Chondrocyte (in vitro differentiated cells): ENCODE results near the gene HGF. TPM values are rescaled to one million over a fixed set of nuclear protein-coding genes. Genes with fewer than 3 reads are reported as not detected.
A peak's percentile ranks its signal among the peaks of the same experiment; 100 is the strongest.

Source experiments
- DNase-seq: peaks from one replicate; pipeline ENCODE4 v3.0.0; 2021; ENCODE audit warnings: mixed read lengths, low spot score
- H3K27ac Mint-ChIP-seq: one replicate; pipeline ENCODE4 v1.8.0; 2021; ENCODE audit warnings: mild to moderate bottlenecking, moderate library complexity, mixed read lengths; ENCODE audit not compliant: unreplicated experiment
- H3K27me3 Mint-ChIP-seq: 2 replicates; pipeline ENCODE4 v1.8.0; 2021; ENCODE audit warnings: low read depth, mixed read lengths
- H3K36me3 Mint-ChIP-seq: 2 replicates; pipeline ENCODE4 v1.8.0; 2021; ENCODE audit warnings: low read depth, mixed read lengths
- H3K4me1 Mint-ChIP-seq: 2 replicates; pipeline ENCODE4 v1.8.0; 2021; ENCODE audit warnings: low read depth, mild to moderate bottlenecking, mixed read lengths
- H3K4me3 Mint-ChIP-seq: one replicate; pipeline ENCODE4 v1.8.0; 2021; ENCODE audit warnings: mild to moderate bottlenecking, moderate library complexity, mixed read lengths; ENCODE audit not compliant: unreplicated experiment
- H3K9me3 Mint-ChIP-seq: 2 replicates; pipeline ENCODE4 v1.8.0; 2021; ENCODE audit warnings: low read depth, mixed read lengths
- CTCF ChIP-seq: fragments of 200-600 bp; sonication (generic); IDR thresholded peaks from 2 replicates; pipeline ENCODE4 v1.5.0; 2021; ENCODE audit warnings: antibody characterized with exemption, mild to moderate bottlenecking, moderate library complexity
- total RNA-seq: library from RNA; stranded (reverse); gene quantifications from 3 replicates; pipeline ENCODE4 v1.2.1, GENCODE V29; 2021

Gene HGF
- total RNA-seq, 1 donor from 2014 or later, result 3.7 TPM

DNA sequence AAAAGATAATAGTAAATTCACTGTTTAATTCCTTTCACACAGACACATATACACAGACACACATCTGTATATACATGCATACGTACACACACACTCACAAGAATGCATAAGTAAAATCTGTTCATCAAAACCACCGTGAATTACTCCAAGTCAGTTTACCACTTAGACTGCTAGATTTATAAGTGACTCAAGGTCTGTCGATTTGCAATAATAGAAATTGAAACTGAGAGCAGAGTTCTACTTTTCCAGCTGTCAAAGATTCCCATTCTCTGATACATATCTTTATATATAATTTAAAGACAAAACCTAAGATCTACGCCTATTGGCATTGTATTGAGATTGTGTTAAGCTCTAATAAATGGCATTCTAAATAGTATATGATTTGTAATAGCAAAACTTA, 9.9 kb upstream of the HGF start:
- H3K36me3 Mint-ChIP-seq, result no peaks in the 10 kb centered on the region

GRCh38 chr7:81777697-81778096, 7.8 kb upstream of the HGF start:
- no peaks in the 10 kb centered on the region for H3K9me3 Mint-ChIP-seq
- no peak overlapping the region for H3K27ac Mint-ChIP-seq
- H3K36me3 Mint-ChIP-seq, result no peaks in the 10 kb centered on the region
- no peaks in the 10 kb centered on the region for H3K27me3 Mint-ChIP-seq
- H3K4me3 Mint-ChIP-seq, result no peak overlapping the region
- H3K4me1 Mint-ChIP-seq, result peaks cover 21% of the 10 kb centered on the region
- DNase-seq, result no peak
- no peak for TF ChIP-seq CTCF

More for the DNA sequence above, 9.9 kb upstream of the HGF start:
- TF ChIP-seq CTCF, result no peak
- H3K4me3 Mint-ChIP-seq, result no peak overlapping the region
- no peaks in the 10 kb centered on the region for H3K27me3 Mint-ChIP-seq
- H3K4me1 Mint-ChIP-seq, result peaks cover 15% of the 10 kb centered on the region
- H3K27ac Mint-ChIP-seq, result no peak overlapping the region
- DNase-seq, result no peak
- H3K9me3 Mint-ChIP-seq, result no peaks in the 10 kb centered on the region

DNA sequence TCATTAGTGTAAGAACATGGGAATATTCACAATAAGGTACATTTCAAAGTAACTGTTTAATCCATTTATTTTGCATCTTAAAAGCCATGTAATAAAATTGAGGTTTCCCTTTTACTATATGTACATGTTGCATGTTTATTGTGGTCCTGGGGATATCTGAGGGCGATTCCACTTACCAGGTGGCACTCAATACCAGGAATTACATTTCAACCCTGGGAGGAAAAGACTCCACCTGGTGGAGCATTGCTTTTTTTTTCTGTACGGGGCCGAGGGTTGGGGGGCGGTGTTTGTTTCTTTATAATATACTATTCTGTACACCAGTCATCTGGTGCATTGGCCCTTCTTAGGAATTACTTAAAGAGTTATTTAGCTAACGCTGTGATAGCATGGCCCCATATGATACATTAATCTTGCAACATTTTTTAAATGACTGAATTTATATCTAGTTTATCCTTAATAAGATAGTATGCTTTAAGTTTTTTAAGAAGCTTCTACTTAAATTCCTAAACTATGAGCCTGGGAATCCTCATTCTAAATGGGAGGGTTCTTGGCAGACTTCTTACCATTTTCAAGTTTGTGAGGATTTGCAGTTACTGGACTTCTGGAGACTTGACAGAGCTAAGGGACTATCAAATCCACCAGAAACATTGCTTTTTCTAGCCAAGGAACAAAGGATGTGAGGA, 7.2 kb upstream of the HGF start:
- no peak overlapping the region for H3K4me3 Mint-ChIP-seq
- H3K36me3 Mint-ChIP-seq, result no peaks in the 10 kb centered on the region
- peaks cover 24% of the 10 kb centered on the region for H3K4me1 Mint-ChIP-seq
- peak; percentile 38 for TF ChIP-seq CTCF
- H3K27ac Mint-ChIP-seq, result no peak overlapping the region
- no peaks in the 10 kb centered on the region for H3K27me3 Mint-ChIP-seq
- no peak for DNase-seq
- no peaks in the 10 kb centered on the region for H3K9me3 Mint-ChIP-seq

- no peak for DNase-seq
- no peaks in the 10 kb centered on the region for H3K36me3 Mint-ChIP-seq
- H3K27ac Mint-ChIP-seq, result no peak overlapping the region
- H3K4me3 Mint-ChIP-seq, result no peak overlapping the region
- TF ChIP-seq CTCF, result no peak
- H3K4me1 Mint-ChIP-seq, result peaks cover 29% of the 10 kb centered on the region
- H3K27me3 Mint-ChIP-seq, result no peaks in the 10 kb centered on the region
- H3K9me3 Mint-ChIP-seq, result no peaks in the 10 kb centered on the region
Observed at GRCh38 chr7:81776161-81776560, 6.3 kb upstream of the HGF start.

- H3K27me3 Mint-ChIP-seq, result no peaks in the 10 kb centered on the region
- DNase-seq, result no peak
- no peak overlapping the region for H3K4me3 Mint-ChIP-seq
- no peak for TF ChIP-seq CTCF
- no peaks in the 10 kb centered on the region for H3K9me3 Mint-ChIP-seq
- H3K36me3 Mint-ChIP-seq, result no peaks in the 10 kb centered on the region
- peaks cover 29% of the 10 kb centered on the region for H3K4me1 Mint-ChIP-seq
- H3K27ac Mint-ChIP-seq, result no peak overlapping the region
Observed at GRCh38 chr7:81775560-81775959, 5.7 kb upstream of the HGF start.
